Gastrocnemius medialis (tissue), 4 donors: ENCODE data around the gene KIF7. TPM values are rescaled to one million over a fixed set of nuclear protein-coding genes. Genes with fewer than 3 reads are reported as not detected.
"Not testable (repeated sequence)": the region's sequence is repeated elsewhere in the genome, so short reads cannot be mapped to it uniquely, and the experiment has no call there.

ENCODE experiments used
- ATAC-seq, 2 donors: fragments of 150-250 bp; one replicate each; pipeline ENCODE4 v1.9.1; 2016
- DNase-seq, 2 donors: peaks; one replicate each; pipeline ENCODE4 v3.0.0-alpha.2; 2019
- H3K27ac ChIP-seq, 4 donors: fragments of 200-600 bp; sonication (generic); 1 replicate in 1 of 4; 2 replicates in 3 of 4; pipeline ENCODE4 v1.5.1; 2016 to 2018; ENCODE audit warnings: mild to moderate bottlenecking in 2 of 4, moderate library complexity in 1 of 4
- H3K27me3 ChIP-seq, 3 donors: fragments of 200-600 bp; sonication (generic) in 2 of 3; 1 replicate in 1 of 3; 2 replicates in 2 of 3; pipeline versions ENCODE4 v1.5.1 to v1.6.0; 2016 to 2019; ENCODE audit warnings: mild to moderate bottlenecking in 1 of 3, moderate library complexity in 1 of 3
- H3K36me3 ChIP-seq, 2 donors: fragments of 200-600 bp; sonication (generic) in 1 of 2; one replicate each; pipeline ENCODE4 v1.5.1; 2017 to 2018
- H3K4me1 ChIP-seq, 2 donors: fragments of 200-600 bp; sonication (generic) in 1 of 2; one replicate each; pipeline ENCODE4 v1.5.1; 2016 to 2017; ENCODE audit warnings: mild to moderate bottlenecking in 2 of 2
- H3K4me3 ChIP-seq, 4 donors: fragments of 200-600 bp; sonication (generic) in 3 of 4; 1 replicate in 1 of 4; 2 replicates in 3 of 4; pipeline ENCODE4 v1.5.1; 2016 to 2019; ENCODE audit warnings: mild to moderate bottlenecking in 2 of 4
- H3K9me3 ChIP-seq, 3 donors: fragments of 200-600 bp; sonication (generic) in 2 of 3; 1 replicate in 1 of 3; 2 replicates in 2 of 3; pipeline ENCODE4 v1.5.1; 2016 to 2019
- CTCF ChIP-seq, 5 experiments: fragments of 450-650 bp in 3 of 5; fragments of 200-600 bp in 2 of 5; sonication (generic) in 2 of 5; IDR thresholded peaks in 4 of 5; conservative IDR thresholded peaks in 1 of 5; 1 replicate in 4 of 5; 2 replicates in 1 of 5; pipeline ENCODE4 v1.5.1; 2016 to 2019; ENCODE audit warnings: antibody characterized with exemption in 5 of 5, mild to moderate bottlenecking in 3 of 5, moderate library complexity in 3 of 5
- POLR2A ChIP-seq, 2 donors: fragments of 450-650 bp; IDR thresholded peaks; one replicate each; pipeline ENCODE4 v1.6.1; 2017; ENCODE audit warnings: antibody characterized with exemption in 2 of 2, mild to moderate bottlenecking in 2 of 2, moderate library complexity in 2 of 2
- in situ Hi-C, 4 donors: fragments of 200-750 bp; cut with MboI; loops; one replicate each; pipeline versions ENCODE4 v1.15.0 to v1.8.0; 2017; ENCODE audit warnings: low sequenced_read_pairs in 4 of 4
- intact Hi-C: fragments of 100-400 bp; cut with DNase I; formaldehyde crosslinking; loops from one replicate; pipeline ENCODE4 v1.15.1; 2023; ENCODE audit warnings: low total_unique reads
- total RNA-seq, 4 donors: library from RNA; depleted of rRNA; stranded (reverse); fragments of >200 nt; gene quantifications; one replicate each; pipeline versions ENCODE4 v1.1.0 to v1.2.3, GENCODE V29; 2016

The KIF7 gene
- total RNA-seq, 4 donors from 2014 or later: 0.19 to 0.66 (median 0.61) TPM

GRCh38 chr15:89693091-89693490 lies 37.8 kb upstream of the KIF7 start:
- TF ChIP-seq CTCF (IDR thresholded peaks at IDR 0.05 in 4 of 5, conservative IDR thresholded peaks at IDR 0.05 in 1 of 5): no peak
- TF ChIP-seq POLR2A (IDR thresholded peaks at IDR 0.05): no peak
- H3K36me3 ChIP-seq: no peaks in the 10 kb centered on the region
- H3K27ac ChIP-seq: no peak overlapping the region
- H3K4me3 ChIP-seq: no peak overlapping the region
- no peaks in the 10 kb centered on the region for H3K27me3 ChIP-seq
- H3K4me1 ChIP-seq: peaks cover 12% of the 10 kb centered on the region in 2 donors
- intact Hi-C loops: loop anchor here (10.0 kb wide), 1 partner anchor 48 kb away; no protein-coding TSS in a partner anchor
- in situ Hi-C loops: no loop called here
- no peaks in the 10 kb centered on the region for H3K9me3 ChIP-seq
- no peak for ATAC-seq
- DNase-seq: no peak

GRCh38 chr15:89690276-89691218 lies 35.3 kb upstream of the KIF7 start, which contains the start of the genes PEX11A and WDR93:
PEX11A (minus strand) TSS chr15:89690754; CDS start chr15:89690632, 122 bp downstream.
WDR93 (plus strand) TSS chr15:89690811; CDS start chr15:89701747, 10,936 bp downstream.
- H3K9me3 ChIP-seq: no peaks in the 10 kb centered on the region
- H3K4me1 ChIP-seq: peaks cover 12% of the 10 kb centered on the region in 2 donors
- DNase-seq (peak; percentile 70 to 78), ATAC-seq (peak; percentile 92 to 93)
- H3K27ac ChIP-seq: peak within 1 kb of the TSS; percentile 76 to 80 (median 79)
- in situ Hi-C loops: no loop called here
- intact Hi-C loops: loop anchor here (10.0 kb wide), 1 partner anchor 46 kb away; no protein-coding TSS in a partner anchor
- TF ChIP-seq CTCF (IDR thresholded peaks at IDR 0.05 in 4 of 5, conservative IDR thresholded peaks at IDR 0.05 in 1 of 5) (no peak), POLR2A (IDR thresholded peaks at IDR 0.05) (peak; percentile 51 to 65)
- H3K36me3 ChIP-seq: no peaks in the 10 kb centered on the region
- no peaks in the 10 kb centered on the region for H3K27me3 ChIP-seq
- H3K4me3 ChIP-seq: peak within 1 kb of the TSS; percentile 65 to 93 (median 90)

DNA sequence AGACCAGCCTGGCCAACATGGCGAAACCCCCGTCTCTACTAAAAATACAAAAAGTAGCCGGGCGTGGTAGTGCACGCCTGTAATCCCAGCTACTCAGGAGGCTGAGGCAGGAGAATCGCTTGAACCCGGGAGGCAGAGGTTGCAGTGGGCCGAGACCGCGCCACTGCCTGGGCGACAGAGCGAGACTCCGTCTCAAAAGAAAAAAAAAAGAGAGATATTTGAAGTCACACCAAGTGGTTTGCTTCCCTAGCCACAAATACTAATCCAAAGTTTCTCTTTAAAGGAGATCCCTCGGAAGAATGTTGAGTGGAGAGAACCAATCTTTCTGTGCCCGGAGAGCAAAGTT lies 34.6 kb upstream of the KIF7 start:
- H3K36me3 ChIP-seq, ATAC-seq, H3K9me3 ChIP-seq, H3K27me3 ChIP-seq, in situ Hi-C loops, DNase-seq: not testable (repeated sequence)
- H3K4me3 ChIP-seq: peak overlapping the region; percentile 65 to 93 (median 90)
- H3K4me1 ChIP-seq: peaks cover 12% of the 10 kb centered on the region in 2 donors
- peak overlapping the region; percentile 76 to 80 (median 79) for H3K27ac ChIP-seq
- intact Hi-C loops: loop anchor here (10.0 kb wide), 3 partner anchors 45 to 775 kb away; partner anchors contain the start of gene MFGE8

DNA sequence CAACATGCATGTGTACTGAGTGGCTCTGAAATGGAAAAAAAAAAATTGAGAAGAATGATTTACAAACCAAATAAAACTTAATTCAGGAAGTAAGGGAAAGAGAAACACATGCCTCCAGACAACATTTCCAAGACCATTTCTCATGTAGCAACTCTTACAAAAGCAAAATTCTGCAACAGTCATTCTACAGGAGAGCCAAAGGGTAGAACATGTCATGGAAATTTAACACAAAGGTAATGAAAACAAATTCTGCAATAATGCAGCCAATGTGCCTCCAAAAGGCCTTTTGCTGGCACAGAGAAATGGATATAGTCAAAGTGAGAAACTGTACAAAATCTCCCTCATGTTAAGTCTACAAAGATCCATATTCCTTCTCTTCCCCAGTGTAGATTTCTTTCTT lies 31.3 kb upstream of the KIF7 start:
- no peaks in the 10 kb centered on the region for H3K36me3 ChIP-seq
- H3K9me3 ChIP-seq: no peaks in the 10 kb centered on the region
- no peak for DNase-seq
- H3K27ac ChIP-seq: no peak overlapping the region
- H3K4me3 ChIP-seq: no peak overlapping the region
- H3K4me1 ChIP-seq: peaks cover 17 to 21% of the 10 kb centered on the region in 2 donors
- TF ChIP-seq CTCF (IDR thresholded peaks at IDR 0.05 in 4 of 5, conservative IDR thresholded peaks at IDR 0.05 in 1 of 5): no peak
- TF ChIP-seq POLR2A (IDR thresholded peaks at IDR 0.05): no peak
- in situ Hi-C loops (no loop called here), intact Hi-C loops (loop anchor here (10.0 kb wide), 2 partner anchors 388 to 772 kb away; partner anchors contain the start of gene MFGE8)
- no peaks in the 10 kb centered on the region for H3K27me3 ChIP-seq
- ATAC-seq: no peak

- in situ Hi-C loops (no loop called here), intact Hi-C loops (loop anchor here (10.0 kb wide), 2 partner anchors 389 to 771 kb away; partner anchors contain the start of gene MFGE8)
- H3K27ac ChIP-seq: no peak overlapping the region
- H3K4me1 ChIP-seq: peaks cover 22 to 25% of the 10 kb centered on the region in 2 donors
- no peaks in the 10 kb centered on the region for H3K27me3 ChIP-seq
- H3K36me3 ChIP-seq: no peaks in the 10 kb centered on the region
- DNase-seq (no peak), ATAC-seq (no peak)
- H3K4me3 ChIP-seq: no peak overlapping the region
- no peaks in the 10 kb centered on the region for H3K9me3 ChIP-seq
- TF ChIP-seq CTCF (IDR thresholded peaks at IDR 0.05 in 4 of 5, conservative IDR thresholded peaks at IDR 0.05 in 1 of 5): no peak
- no peak for TF ChIP-seq POLR2A (IDR thresholded peaks at IDR 0.05)
Observed at GRCh38 chr15:89685995-89686394, 30.7 kb upstream of the KIF7 start.
